ENCODE results near the gene RASA3. TPM values are rescaled to one million over a fixed set of nuclear protein-coding genes. Genes with fewer than 3 reads are reported as not detected.

RASA3 gene
- total and polyA plus RNA-seq, 11 donors: 4.8 to 24.2 (median 9.7) TPM

DNA sequence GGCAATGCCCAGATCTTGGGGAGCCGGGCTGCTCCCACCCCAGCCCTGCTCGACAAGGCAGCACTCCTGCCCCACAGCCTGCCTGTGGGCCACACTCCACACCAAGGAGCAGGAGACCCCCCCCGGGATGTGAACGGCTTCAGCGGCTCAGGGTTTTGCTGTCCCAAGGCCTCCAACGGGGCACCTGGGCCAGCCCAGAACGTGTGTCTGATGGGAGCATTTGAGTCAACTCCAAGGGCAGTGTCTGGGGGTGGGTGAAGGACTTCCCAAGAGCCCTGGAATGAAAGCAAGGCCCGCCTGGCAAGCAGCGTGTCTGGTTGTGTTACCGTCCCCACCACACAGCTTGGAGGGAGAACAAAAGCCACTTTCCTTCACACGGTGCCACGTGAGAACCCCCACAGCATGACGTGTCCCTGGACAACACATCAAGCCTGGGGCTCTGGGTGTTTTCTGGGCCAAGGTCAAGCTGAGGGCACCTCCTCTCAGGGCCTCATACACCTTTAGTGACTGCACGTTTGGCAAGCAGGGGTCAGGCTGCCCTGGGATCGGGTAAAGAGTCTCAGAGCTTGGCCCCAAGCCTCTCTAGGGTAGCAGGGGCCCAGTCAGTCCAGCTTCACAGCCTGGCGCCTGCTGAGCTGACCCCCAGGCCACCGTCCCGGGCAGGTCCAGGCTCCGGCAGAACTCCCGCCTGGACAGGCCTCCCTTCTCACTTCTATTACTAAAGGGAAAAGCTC lies 164.5 kb downstream of the RASA3 start:
- Histone ChIP-seq H3K27ac (peak overlapping the region in 1 of 12 donors; percentile 31), H3K4me1 (peaks cover 0 to 21% (median 7%) of the 10 kb centered on the region in 12 donors), H3K27me3 (no peaks in the 10 kb centered on the region), H3K36me3 (peaks cover 0 to 4% (median 0%) of the 10 kb centered on the region in 9 donors), H3K9me3 (no peaks in the 10 kb centered on the region), H3K4me3 (no peak overlapping the region)
- peak in 1 of 4 donors; percentile 33 for ATAC-seq
- 80 to 90% (median 86%) methylated on average over 10 to 20 of the region's 20 CpGs for WGBS, 4 donors
- TF ChIP-seq POLR2A (IDR thresholded peaks at IDR 0.05) (no peak), CTCF (IDR thresholded peaks at IDR 0.05) (no peak)
- intact Hi-C loops (cut with DNase I): no loop called here
- peak in 3 of 5 donors; percentile 21 to 58 (median 53) for DNase-seq

DNA sequence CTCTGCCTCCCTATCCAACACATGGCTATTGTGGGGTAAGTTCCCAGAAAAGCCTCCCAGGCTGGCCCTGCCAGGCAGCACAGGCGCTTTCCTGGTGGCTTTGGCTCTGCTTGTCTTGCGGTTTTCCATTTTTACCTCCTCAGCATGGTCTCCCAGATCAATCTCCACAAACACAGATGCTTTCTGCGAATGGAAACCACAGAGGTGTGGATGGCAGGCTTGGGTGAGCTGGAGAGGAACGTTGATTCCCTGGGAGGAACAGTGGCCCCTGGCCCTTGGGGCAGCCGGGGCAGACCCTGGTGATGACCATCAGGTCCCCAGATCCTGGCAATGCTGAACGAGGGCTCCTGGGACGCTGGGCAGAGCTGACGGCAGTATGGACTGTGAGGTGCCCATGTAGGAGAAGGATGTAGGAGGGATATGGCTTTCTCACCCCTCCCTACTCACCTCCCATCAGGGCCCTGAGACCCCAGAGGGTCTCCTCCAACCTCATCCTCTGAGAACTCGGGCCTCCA lies 165.2 kb downstream of the RASA3 start:
- WGBS, 4 donors: 88 to 97% (median 94%) methylated on average over 9 of the region's 9 CpGs
- ATAC-seq (no peak), DNase-seq (peak in 2 of 5 donors; percentile 7 to 56)
- no peaks in the 10 kb centered on the region for H3K27me3 ChIP-seq
- no peak overlapping the region for H3K27ac ChIP-seq
- H3K36me3 ChIP-seq: no peaks in the 10 kb centered on the region
- peaks cover 0 to 21% (median 7%) of the 10 kb centered on the region in 12 donors for H3K4me1 ChIP-seq
- intact Hi-C loops (cut with DNase I): no loop called here
- TF ChIP-seq CTCF (IDR thresholded peaks at IDR 0.05) (no peak), POLR2A (IDR thresholded peaks at IDR 0.05) (no peak)
- H3K4me3 ChIP-seq: no peak overlapping the region
- H3K9me3 ChIP-seq: no peaks in the 10 kb centered on the region

GRCh38 chr13:113965968-113966884 lies 166.2 kb downstream of the RASA3 start:
- no peak overlapping the region for H3K27ac ChIP-seq
- H3K4me3 ChIP-seq: no peak overlapping the region
- peaks cover 0 to 13% (median 4%) of the 10 kb centered on the region in 12 donors for H3K4me1 ChIP-seq
- H3K9me3 ChIP-seq: no peaks in the 10 kb centered on the region
- WGBS, 4 donors: 95 to 97% (median 97%) methylated on average over 5 of the region's 5 CpGs
- intact Hi-C loops (cut with DNase I): no loop called here
- DNase-seq (no peak), ATAC-seq (no peak)
- H3K36me3 ChIP-seq: no peaks in the 10 kb centered on the region
- H3K27me3 ChIP-seq: no peaks in the 10 kb centered on the region
- TF ChIP-seq CTCF (IDR thresholded peaks at IDR 0.05): no peak
- no peak for TF ChIP-seq POLR2A (IDR thresholded peaks at IDR 0.05)
